IPS-NIHi7 (cell line): ENCODE measurements around the gene LEFTY2.
"Not testable (repeated sequence)": the region's sequence is repeated elsewhere in the genome, so short reads cannot be mapped to it uniquely, and the experiment has no call there.

ENCODE experiments used
- DNase-seq: peaks from one replicate; pipeline ENCODE4 v3.0.0; 2012; ENCODE audit warnings: mixed read lengths; ENCODE audit errors: extremely low spot score

Gene LEFTY2

DNA sequence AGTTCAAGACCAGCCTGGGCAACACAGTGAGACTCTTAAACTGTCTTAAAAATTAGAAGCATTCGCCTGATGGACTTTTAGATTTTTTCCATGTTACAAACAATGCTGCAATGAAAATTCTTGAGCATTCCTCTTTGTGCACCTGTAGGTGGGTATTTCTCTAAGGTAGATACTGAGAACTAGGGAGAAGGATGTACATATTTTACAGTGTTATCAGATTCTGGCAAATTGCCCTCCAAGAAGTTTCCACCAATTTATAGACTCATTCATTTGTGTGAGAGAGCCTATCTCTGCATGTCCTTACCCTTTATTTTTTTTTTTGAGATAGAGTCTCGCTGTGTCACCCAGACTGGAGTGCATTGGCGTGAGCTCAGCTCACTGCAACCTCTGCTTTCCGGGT is 12.3 kb upstream of the LEFTY2 start:
- no peak for DNase-seq

DNA sequence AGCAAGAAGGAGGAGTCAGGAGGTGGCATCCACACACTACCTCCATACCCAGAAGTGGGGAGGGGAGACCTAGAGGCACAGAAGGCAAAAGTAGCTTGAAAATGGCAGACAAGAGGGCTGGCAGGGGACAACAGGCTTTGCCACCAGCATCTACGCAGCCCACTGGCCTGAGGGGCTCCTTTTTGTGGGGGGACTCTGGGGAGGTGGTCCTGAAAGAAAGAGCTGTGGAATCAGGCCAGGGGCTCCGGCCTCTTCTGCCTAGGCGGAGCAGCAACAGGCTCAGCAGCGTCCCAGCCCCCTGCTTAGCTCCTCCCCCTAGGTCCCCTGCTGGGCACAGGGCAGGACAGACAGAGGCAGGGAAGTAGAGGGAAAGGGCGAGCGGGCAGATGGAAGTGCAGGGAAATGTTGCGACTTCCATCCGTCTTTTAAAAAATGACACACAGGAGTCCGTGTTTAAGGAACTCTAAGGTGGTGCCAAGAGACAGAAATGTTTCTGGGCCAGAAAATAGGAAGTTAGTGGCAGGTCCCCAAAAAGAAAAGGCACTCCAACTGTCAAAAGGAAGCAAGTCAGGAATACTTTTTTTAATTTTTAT is 10.0 kb upstream of the LEFTY2 start:
- DNase-seq = peak; percentile 86

DNA sequence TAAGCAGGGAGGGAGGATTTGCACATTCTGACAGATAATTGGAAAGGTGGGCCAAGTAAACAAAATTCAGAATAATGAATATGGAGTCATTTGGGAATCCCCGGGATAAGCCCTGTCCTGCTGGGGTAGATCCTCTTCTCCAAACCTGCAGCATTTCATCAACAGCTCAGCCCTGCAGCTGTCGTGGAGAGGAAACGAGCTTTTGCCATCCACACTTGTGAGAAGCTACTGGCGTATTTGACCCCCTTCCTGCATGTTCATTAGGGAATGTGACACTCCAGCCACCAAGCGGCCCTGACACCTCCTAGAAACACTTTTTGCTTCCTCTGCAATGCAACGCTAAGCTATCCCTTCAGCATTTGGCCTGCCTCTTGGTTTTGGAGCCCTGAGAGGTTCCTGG is 8.0 kb upstream of the LEFTY2 start:
- DNase-seq = peak; percentile 18

DNA sequence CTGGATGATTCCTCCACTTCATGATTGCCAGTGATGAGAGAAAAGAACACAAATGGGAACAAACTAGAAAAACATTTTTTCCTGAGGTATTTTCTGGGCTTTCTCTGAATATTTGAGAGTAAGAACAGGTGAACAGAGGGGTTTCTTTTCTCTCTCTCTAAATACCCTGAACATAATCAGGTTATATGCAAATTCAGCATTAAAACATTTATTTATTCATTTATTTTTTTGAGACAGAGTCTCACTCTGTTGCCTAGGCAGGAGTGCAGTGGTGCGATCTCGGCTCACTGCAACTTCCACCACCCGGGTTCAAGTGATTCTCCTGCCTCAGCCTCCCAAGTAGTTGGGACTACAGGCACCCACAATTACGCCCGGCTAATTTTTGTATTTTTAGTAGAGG is 5.8 kb upstream of the LEFTY2 start:
- no peak for DNase-seq

DNA sequence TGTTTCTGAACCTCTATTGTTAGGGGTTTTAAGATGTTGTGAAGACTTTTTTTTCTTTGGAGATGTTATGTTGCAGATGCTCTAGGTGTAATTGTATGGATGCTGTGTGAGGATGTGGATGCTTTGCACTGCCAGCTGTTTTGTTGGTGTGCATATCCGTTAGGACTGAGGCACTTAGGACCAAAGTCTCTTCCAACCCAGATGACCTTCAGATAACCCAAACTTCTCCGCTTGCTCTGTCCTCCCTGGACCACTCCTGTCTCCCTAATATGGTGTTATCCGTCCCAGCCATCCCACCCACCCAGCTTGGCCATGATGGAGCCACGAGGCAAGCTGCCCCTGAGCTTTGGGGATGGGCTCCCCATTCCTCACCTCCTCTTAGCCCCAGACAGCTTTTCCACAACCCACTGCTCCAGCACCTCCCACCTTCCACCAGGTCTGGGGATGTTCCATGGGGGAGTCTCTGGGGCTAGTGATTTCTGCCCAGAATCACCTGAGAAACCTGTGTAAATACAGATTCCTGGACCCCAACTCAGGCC is 5.1 kb upstream of the LEFTY2 start:
- peak; percentile 12 for DNase-seq

DNA sequence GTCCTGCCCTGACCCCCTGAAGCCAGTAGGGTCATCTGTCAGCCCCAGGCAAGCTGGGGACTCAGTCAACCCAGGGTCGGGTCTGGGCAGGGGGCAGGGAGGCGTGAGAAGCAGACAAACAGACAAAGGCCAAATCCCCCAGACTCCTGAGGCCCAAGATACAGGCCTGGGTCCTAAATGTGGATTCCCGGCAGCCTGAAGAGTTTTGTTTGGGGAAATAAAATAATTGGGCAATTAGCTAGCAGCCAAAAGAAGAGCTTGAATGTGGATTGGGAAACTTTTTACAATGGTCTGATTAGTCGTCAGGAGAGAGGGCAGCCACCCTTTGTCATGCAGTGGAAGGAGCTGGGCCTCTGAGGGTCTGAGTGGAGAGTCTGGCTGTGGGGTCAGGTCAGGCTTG is 4.5 kb upstream of the LEFTY2 start:
- peak; percentile 69 for DNase-seq

DNA sequence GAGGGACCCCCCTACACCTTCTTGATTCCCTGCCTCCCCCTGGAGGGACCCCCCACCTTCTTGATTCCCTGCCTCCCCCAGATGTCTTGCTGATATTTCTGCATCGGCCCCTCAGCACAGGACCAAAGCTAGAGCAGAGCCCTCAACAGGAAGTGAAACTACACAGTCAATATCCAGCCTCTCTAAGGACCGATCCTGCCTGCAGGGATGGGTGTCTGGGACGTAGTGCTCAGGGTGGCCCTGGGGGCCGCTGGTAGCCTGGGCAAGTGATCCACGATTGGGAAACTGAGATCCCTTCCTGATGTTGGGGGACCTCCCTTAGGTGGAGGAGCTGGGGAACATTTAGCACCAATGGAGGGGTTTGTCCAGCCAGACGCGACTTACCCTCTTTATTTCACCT is 3.9 kb upstream of the LEFTY2 start:
- peak; percentile 9 for DNase-seq

DNA sequence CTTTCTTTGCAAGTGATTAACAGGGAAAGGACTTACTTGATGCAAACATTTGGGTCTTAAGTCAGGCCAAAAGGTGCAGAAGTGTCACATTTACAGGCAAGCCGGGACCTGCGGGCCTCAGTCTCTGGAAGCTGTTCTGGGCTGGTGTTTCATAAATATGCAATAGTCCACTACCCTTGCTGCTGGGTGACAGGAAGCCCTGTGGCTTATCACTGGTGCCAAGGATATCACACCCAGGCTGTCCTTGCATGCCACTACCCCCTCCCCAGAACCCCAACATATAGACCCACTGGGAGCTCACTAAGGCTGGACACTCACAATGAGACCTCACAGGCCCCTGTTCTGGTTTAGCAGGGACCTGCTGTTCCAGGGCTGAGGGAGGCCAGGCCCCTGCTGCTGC is 3.4 kb upstream of the LEFTY2 start:
- peak; percentile 4 for DNase-seq

DNA sequence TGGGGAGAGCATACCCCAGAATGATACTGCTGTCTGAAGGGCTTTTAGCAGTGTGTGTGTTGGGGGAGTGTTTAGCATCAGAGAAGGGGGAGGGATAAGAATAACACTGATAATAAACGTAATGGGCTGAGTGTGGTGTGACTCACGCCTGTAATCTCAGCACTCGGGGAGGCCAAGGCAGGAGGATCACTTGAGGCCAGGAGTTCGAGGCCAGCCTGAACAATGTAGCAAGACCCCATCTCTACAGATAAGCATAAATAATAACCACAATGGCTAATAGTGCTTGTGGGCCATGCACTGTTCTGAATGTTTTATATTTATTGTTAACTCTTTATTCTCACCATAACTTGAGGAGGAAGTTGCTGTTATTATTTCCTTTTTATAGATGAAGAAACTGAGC is 2.6 kb upstream of the LEFTY2 start:
- no peak for DNase-seq

DNA sequence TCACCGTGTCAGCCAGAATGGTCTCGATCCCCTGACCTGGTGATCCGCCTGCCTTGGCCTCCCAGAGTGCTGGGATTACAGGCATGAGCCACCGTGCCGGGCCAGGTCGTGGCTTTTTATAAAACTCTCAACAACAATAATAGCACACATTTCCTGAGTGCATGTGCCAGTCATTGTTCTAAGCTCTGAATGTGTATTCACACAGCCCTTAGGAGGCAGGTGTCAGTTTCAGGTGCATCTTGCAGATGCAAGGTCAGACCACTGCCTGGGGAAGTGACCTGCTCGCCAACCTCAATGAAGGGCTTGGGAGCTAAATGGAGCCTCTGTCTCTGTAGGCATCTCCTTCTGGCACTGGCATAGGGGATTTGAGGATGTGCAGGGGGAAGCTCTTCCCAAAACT is 1.6 kb upstream of the LEFTY2 start:
- no peak for DNase-seq

DNA sequence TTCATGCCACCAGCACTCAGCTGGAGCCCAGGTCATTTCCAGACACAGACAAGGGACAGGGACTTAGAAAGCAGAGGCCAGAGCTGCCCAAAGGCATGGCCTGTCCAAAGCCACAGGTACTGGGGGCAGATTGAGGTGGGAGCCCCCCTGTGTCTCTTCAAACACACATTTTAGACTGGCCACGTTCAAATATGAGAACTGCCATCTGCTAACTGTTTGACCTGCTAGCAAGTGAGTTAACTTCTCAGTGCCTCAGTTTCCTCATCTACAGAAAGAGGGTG is 862 bp upstream of the LEFTY2 start:
- no peak for DNase-seq

DNA sequence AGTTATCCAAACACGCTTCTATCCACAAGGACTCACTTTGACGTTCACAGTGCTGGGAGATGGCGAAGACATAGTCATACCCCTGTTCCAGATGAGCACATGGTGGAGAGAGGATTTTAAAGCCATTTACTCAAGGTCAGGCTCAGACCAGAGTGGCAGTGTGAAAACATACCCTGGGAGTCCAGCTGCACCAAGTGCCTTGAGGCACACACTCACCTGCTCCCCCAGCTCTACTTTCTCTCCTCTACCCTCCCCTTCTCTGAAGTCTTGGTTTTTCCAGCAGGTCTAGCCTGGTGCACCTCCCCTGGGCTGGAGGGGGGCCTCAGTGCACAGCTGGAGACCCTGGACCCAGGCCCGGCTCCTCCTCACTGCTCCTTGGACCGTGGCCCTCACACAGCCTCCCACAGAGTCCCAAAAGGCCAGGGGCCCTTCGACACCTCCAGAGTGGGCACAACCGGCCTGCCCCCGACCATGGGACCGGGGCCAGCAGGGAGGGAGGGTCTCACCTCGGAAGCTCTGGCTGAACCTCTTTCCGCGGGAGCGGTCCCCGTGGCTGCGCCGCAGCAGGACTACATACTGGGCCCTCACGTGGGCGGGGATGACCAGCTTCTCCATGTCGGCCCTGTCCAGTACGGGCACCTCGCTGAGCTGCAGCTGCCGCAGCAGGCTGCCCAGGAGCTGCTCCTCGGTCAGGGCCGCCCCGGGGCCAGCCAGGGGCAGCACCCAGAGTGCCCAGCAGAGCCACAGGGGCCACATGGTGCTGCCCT is 452 bp downstream of the LEFTY2 start:
- peak; percentile 10 for DNase-seq

DNA sequence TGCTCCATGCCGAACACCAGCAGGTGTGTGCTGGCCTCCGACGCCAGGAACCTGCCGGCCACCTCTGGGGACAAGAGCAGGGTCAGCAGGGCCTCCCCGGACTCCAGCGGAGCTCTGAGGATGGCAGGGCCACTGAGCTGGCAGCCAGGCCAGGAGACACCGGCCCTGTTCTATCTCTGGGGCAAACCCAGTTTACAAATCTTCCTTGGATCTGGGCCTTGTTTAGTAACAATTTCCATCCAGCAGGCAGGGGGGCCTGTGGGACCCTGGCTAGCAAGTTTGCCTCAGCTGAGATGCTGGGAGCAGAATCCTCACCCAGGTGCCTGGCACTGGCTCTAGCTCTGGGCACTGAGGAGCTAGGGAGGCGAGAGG is 1.1 kb downstream of the LEFTY2 start:
- DNase-seq = not testable (repeated sequence)

DNA sequence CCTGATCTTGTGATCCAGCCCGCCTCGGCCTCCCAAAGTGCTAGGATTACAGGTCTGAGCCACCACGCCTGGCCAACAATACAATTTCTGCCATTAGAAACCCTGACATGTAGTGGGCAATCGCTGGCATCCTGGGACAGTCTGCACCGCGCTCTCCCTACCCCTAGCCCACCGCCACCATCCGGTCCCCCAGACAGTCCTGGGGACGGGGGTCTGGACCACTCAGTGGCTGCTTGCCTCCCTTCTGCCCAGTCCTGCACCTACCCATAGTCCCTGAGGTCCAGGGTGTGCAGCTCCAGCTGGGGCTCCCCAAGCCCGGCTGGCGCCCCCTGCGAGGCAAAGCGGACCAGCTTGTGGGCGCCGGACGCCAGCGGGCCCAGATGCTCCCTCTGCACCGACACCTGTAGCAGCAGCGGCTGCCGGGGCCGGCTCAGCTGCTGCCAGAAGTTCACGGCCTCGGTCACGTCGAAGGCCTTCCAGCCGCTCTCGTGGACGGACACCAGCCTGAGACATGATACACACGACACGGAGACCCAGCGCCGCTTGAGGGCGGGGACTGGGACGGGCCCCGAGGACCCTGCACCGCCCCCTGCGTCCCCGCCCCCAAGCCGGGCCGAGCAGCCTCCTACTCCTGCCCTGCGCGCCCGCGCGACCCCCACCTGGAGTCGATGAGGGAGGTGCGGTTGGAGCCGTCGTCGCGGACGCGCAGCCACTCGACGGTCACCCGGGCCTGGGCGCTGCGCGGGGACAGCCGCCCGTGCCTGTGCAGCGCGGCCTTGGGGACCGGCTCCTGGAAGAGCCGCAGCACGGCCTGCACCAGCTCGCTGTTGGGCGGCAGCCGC is 1.7 kb downstream of the LEFTY2 start:
- peak; percentile 43 for DNase-seq

DNA sequence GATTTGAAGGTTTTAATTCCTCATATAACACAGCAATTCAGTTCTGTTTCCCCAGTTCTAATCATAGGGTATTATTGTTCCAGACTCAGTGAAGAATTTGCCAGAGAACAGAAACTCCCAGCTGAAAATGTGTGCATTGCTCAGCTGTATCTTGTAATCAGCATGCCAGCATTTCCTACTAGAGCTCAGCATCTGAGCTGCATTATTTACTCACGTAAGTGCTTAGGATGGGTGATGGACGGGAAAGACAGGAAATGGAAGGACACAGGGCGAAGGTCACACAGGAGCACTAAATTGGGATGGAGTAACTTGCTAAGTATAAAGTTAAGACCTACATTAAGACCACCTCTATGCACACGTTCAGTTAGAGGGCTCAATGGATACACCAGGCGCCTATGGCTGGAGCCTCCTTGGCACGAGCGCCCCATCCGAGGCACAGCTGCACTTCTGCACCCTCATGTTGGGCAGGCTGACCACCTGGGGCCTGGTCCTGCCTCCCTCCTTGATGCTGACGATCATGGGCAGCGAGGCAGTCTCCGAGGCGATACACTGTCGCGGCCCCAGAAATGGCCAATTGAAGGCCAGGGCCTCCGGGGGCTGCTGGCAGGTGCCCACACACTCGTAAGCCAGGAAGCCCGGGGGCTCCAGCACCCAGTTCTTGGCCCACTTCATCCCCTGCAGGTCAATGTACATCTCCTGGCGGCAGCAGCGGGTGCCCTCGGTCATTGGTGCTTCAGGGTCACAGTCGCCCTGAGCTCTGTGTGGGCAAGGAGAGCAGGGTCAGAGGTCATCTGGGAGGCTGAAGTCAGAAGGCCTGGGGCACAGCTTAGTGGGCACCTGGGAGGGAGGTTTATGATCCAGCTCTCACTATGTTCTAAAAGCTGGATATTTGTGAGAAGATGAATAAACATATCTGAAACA is 3.7 kb downstream of the LEFTY2 start:
- no peak for DNase-seq

DNA sequence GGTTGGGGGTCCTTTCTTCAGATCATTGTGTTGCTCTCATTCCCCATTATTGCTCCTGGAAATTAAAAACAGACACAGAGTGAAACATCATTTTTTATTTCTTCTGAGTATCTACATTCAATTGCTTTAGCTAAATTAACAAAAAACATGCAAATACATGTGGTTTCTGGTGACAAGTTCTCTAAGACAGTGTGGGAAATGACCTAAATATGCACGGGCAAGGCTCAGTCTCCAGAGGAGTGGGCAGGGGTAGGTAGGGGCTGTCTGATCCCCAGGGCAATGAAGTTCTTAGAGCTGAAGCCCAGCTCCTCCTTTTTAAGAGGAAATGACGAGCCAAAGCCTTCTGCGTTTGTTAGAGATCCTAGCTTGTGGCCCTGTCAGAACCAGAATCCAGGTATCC is 4.5 kb downstream of the LEFTY2 start:
- DNase-seq = no peak

DNA sequence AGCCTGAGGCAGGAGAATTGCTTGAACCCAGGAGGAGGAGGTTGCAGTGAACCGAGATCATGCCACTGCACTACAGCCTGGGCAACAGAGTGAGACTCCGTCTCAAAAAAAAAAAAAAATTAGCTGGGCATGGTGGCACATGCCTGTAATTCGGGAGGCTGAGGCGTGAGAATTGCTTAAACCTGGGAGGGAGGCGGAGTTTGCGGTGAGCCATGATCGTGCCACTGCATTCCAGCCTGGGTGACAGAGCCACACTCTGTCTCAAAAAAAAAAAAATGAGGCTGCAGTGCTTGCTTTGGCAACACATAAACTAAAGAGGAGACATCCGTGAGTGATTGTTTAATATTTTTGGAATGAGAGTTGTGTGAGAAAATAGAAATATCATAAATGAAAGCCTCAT is 4.9 kb downstream of the LEFTY2 start:
- not testable (repeated sequence) for DNase-seq

DNA sequence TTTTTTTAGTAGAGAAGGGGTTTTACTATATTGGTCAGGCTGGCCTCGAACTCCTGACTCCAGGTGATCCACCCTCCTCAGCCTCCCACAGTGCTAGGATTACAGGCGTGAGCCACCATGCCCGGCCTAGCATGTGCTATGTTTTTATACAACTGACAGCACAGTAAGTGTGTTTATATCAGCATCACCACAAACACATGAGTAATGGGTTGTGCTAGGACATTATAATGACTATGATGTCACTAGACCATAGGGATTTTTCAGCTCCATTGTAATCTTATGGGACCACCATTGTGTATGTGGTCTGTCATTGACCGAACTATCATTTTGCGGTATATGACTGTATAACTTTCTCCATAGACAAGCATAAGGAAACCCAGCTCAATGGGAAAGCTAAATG is 6.3 kb downstream of the LEFTY2 start:
- DNase-seq = no peak

DNA sequence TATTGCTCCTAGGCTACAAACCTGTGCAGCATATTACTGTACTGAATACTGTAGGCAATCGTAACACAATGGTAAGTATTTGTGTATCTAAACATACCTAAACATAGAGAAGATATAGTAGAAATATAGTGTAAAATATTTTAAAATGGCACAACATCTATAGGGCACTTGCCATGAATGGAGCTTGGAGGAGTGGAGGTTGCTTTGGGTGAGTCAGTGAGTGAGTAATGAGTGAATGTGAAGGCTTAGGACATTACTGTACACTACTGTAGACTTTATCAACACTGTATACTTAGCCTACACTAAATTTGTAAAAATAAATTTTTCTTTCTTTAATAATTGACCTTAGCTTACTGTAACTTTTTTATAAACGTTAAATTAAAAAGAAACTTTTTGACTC is 7.9 kb downstream of the LEFTY2 start:
- no peak for DNase-seq

DNA sequence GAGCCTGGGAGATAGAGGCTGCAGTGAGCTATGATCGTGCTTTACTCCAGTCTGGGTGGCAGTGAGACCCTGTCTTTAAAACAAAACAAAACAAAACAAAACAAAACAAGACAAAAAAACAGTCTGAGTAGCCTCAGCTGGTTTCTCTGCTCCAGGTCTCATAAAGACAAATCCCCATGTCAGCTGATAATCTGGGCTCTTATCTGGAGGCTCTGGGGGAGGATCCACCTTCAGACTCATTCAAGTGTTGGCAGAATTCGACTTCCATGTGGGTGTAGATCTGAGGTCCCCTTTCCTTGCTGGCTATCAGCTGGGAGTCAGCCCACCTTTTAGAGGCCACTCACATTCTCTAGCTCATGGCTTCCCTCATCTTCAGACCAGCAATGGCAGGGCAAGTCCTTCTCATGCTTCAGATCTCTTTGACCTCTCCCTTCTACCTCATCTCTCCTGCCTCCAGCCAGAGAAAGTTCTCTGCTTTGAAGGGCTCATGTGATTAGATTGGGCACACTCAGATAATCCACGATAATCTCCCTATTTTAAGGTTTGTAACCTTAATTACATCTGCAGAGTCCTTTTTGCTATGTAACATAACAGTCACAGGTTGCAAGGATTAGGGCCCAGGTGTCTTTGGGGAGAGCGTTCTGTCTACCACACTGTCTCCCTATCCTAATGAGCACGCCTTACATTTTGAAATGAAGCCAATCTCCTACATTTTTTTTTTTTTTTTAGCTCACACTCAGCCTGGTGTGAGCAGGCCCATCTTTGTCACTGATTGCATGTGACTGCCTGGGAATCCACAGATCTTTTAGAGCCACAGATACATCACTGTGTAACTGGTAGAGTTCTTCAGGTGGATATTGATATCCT is 9.5 kb downstream of the LEFTY2 start:
- no peak for DNase-seq

DNA sequence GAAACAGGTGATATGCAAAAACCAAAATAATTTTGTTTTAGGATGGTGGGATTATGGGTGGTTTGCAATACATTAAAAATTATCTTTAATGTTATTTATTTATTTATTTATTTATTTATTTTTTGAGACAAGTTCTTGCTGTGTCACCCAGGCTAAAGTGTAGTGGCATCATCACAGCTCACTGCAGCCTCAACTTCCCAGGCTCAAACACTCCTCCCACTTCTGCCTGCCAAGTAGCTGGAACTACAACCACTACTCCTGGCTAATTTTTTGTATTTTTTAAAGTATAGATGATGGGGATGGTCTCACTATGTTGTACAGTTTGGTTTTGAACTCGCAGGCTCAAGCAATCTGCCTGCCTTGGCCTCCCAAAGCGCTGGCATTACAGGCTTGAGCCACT is 10.5 kb downstream of the LEFTY2 start:
- no peak for DNase-seq
